Kidney (tissue), 14 donors: ENCODE measurements around the gene RBPJ. TPM values are rescaled to one million over a fixed set of nuclear protein-coding genes. Genes with fewer than 3 reads are reported as not detected.
A peak's percentile ranks its signal among the peaks of the same experiment; 100 is the strongest.

ENCODE experiments used
- DNase-seq, 5 donors: peaks; one replicate each; pipeline ENCODE4 v3.0.0-alpha.2; 2013 to 2020
- FAIRE-seq: peaks from 2 replicates; lab custom pipeline; 2012; peaks lifted over from hg19 to GRCh38; lab: Jason Lieb, UNC
- H3K27ac ChIP-seq, 2 donors: one replicate each; pipeline ENCODE4 v1.7.0; 2013; ENCODE audit warnings: low read depth in 2 of 2, low read length in 2 of 2, inconsistent platforms in 1 of 2
- H3K27me3 ChIP-seq: one replicate; pipeline ENCODE4 v1.7.1; 2013; ENCODE audit warnings: low read length, inconsistent platforms; ENCODE audit not compliant: control insufficient read depth, insufficient read depth
- H3K36me3 ChIP-seq, 3 donors: one replicate each; pipeline versions ENCODE4 v1.7.0 to v1.7.1; 2013; ENCODE audit warnings: low read length in 3 of 3, control low read depth in 1 of 3, inconsistent platforms in 1 of 3; ENCODE audit not compliant: insufficient read depth in 3 of 3, control insufficient read depth in 2 of 3
- H3K4me1 ChIP-seq, 3 donors: one replicate each; pipeline versions ENCODE4 v1.7.0 to v1.7.1; 2013; ENCODE audit warnings: low read length in 3 of 3, inconsistent platforms in 1 of 3, low read depth in 1 of 3; ENCODE audit not compliant: control insufficient read depth in 2 of 3, insufficient read depth in 2 of 3
- H3K4me3 ChIP-seq, 3 donors: one replicate each; pipeline versions ENCODE4 v1.7.0 to v1.8.1; 2013; ENCODE audit warnings: low read length in 3 of 3, control low read depth in 1 of 3, inconsistent platforms in 1 of 3
- H3K9ac ChIP-seq, 3 donors: one replicate each; pipeline versions ENCODE4 v1.7.0 to v1.7.1; 2013; ENCODE audit warnings: low read length in 3 of 3, control low read depth in 1 of 3, inconsistent platforms in 1 of 3
- H3K9me3 ChIP-seq, 3 donors: one replicate each; pipeline versions ENCODE4 v1.7.0 to v1.7.1; 2013; ENCODE audit warnings: low read length in 3 of 3, control low read depth in 1 of 3, inconsistent platforms in 1 of 3; ENCODE audit not compliant: control insufficient read depth in 2 of 3, insufficient read depth in 1 of 3
- intact Hi-C: fragments of 100-400 bp; cut with DNase I; formaldehyde crosslinking; loops from one replicate; pipeline ENCODE4 v1.11.1; 2022
- polyA plus RNA-seq: library from polyadenylated mRNA; stranded (reverse); fragments of 350-450 nt; fragmentation: Illumina TruSeq; extraction: RNeasy Lipid Tissue Mini Kit (QIAGEN cat#74804); gene quantifications from one replicate; pipeline ENCODE4 v1.2.3, GENCODE V29; 2014; ENCODE audit warnings: low read depth, low replicate concordance; ENCODE audit not compliant: insufficient read depth
- total RNA-seq: library from RNA; stranded (reverse); fragmentation: NEBNext Ultra II Directional; extraction: Animal tissue kit (Norgen Biotek cat#: 25700); gene quantifications from one replicate; pipeline ENCODE4 v1.2.1, GENCODE V29; 2021
- TF ChIP-seq, protein P1 (sequence below): IDR thresholded peaks from 3 replicates; pipeline ENCODE4 v1.5.1; 2012; ENCODE audit warnings: mild to moderate bottlenecking, moderate library complexity, borderline replicate concordance; ENCODE audit not compliant: insufficient read depth; ENCODE audit errors: extremely low read depth
- donor health status: control.
- donor health status: control.
- donor health status: control.
- donor health status: control.
- donor health status: control.
- donor health status: DM: yes; HTN: yes; CAD: no.
- donor health status: Normal renal cell carcinoma (clear cell type).

The RBPJ gene
- total and polyA plus RNA-seq, 2 donors from 2014 or later = 28.5 to 77.6 TPM

GRCh38 chr4:26369581-26369980 lies 48.8 kb downstream of the RBPJ start:
- no peaks in the 10 kb centered on the region for H3K36me3 ChIP-seq
- no peak for FAIRE-seq
- H3K4me1 ChIP-seq = peaks cover 0 to 6% (median 0%) of the 10 kb centered on the region in 3 donors
- TF ChIP-seq, protein P1, sequence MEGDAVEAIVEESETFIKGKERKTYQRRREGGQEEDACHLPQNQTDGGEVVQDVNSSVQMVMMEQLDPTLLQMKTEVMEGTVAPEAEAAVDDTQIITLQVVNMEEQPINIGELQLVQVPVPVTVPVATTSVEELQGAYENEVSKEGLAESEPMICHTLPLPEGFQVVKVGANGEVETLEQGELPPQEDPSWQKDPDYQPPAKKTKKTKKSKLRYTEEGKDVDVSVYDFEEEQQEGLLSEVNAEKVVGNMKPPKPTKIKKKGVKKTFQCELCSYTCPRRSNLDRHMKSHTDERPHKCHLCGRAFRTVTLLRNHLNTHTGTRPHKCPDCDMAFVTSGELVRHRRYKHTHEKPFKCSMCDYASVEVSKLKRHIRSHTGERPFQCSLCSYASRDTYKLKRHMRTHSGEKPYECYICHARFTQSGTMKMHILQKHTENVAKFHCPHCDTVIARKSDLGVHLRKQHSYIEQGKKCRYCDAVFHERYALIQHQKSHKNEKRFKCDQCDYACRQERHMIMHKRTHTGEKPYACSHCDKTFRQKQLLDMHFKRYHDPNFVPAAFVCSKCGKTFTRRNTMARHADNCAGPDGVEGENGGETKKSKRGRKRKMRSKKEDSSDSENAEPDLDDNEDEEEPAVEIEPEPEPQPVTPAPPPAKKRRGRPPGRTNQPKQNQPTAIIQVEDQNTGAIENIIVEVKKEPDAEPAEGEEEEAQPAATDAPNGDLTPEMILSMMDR = no peak
- H3K27me3 ChIP-seq = no peaks in the 10 kb centered on the region
- H3K9ac ChIP-seq = no peak overlapping the region
- H3K9me3 ChIP-seq = no peaks in the 10 kb centered on the region
- no peak for DNase-seq
- intact Hi-C loops = no loop called here
- H3K27ac ChIP-seq = no peak overlapping the region
- no peak overlapping the region for H3K4me3 ChIP-seq

GRCh38 chr4:26372076-26372475 lies 51.3 kb downstream of the RBPJ start:
- peaks cover 0 to 6% (median 0%) of the 10 kb centered on the region in 3 donors for H3K4me1 ChIP-seq
- no peak overlapping the region for H3K9ac ChIP-seq
- intact Hi-C loops = no loop called here
- H3K27ac ChIP-seq = no peak overlapping the region
- FAIRE-seq (no peak), DNase-seq (no peak)
- no peaks in the 10 kb centered on the region for H3K27me3 ChIP-seq
- no peaks in the 10 kb centered on the region for H3K36me3 ChIP-seq
- no peaks in the 10 kb centered on the region for H3K9me3 ChIP-seq
- TF ChIP-seq, protein P1 = no peak
- H3K4me3 ChIP-seq = no peak overlapping the region

- TF ChIP-seq, protein P1 = no peak
- FAIRE-seq (no peak), DNase-seq (peak in 4 of 5 donors; percentile 46 to 80 (median 60))
- intact Hi-C loops = no loop called here
- peaks cover 0 to 6% (median 0%) of the 10 kb centered on the region in 3 donors for H3K4me1 ChIP-seq
- H3K27ac ChIP-seq = no peak overlapping the region
- H3K27me3 ChIP-seq = no peaks in the 10 kb centered on the region
- no peaks in the 10 kb centered on the region for H3K36me3 ChIP-seq
- no peak overlapping the region for H3K4me3 ChIP-seq
- no peaks in the 10 kb centered on the region for H3K9me3 ChIP-seq
- H3K9ac ChIP-seq = no peak overlapping the region
Measured at GRCh38 chr4:26372525-26373172, 51.8 kb downstream of the RBPJ start.
